H4 (cell line): Measurements from ENCODE around the gene FANCE. TPM values are rescaled to one million over a fixed set of nuclear protein-coding genes. Genes with fewer than 3 reads are reported as not detected.

ENCODE experiments used
- DNase-seq: peaks from one replicate; pipeline ENCODE4 v3.0.0-alpha.2; 2015; ENCODE audit warnings: low spot score
- total RNA-seq: library from RNA; depleted of rRNA; stranded (reverse); fragments of >200 nt; shearing (Covaris generic); gene quantifications from 2 replicates; pipeline ENCODE4 v1.2.3, GENCODE V29; 2014; rRNA removed

Gene FANCE, protein sequence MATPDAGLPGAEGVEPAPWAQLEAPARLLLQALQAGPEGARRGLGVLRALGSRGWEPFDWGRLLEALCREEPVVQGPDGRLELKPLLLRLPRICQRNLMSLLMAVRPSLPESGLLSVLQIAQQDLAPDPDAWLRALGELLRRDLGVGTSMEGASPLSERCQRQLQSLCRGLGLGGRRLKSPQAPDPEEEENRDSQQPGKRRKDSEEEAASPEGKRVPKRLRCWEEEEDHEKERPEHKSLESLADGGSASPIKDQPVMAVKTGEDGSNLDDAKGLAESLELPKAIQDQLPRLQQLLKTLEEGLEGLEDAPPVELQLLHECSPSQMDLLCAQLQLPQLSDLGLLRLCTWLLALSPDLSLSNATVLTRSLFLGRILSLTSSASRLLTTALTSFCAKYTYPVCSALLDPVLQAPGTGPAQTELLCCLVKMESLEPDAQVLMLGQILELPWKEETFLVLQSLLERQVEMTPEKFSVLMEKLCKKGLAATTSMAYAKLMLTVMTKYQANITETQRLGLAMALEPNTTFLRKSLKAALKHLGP
- 5.9 and 6.6 TPM in 2 replicates for total RNA-seq

DNA sequence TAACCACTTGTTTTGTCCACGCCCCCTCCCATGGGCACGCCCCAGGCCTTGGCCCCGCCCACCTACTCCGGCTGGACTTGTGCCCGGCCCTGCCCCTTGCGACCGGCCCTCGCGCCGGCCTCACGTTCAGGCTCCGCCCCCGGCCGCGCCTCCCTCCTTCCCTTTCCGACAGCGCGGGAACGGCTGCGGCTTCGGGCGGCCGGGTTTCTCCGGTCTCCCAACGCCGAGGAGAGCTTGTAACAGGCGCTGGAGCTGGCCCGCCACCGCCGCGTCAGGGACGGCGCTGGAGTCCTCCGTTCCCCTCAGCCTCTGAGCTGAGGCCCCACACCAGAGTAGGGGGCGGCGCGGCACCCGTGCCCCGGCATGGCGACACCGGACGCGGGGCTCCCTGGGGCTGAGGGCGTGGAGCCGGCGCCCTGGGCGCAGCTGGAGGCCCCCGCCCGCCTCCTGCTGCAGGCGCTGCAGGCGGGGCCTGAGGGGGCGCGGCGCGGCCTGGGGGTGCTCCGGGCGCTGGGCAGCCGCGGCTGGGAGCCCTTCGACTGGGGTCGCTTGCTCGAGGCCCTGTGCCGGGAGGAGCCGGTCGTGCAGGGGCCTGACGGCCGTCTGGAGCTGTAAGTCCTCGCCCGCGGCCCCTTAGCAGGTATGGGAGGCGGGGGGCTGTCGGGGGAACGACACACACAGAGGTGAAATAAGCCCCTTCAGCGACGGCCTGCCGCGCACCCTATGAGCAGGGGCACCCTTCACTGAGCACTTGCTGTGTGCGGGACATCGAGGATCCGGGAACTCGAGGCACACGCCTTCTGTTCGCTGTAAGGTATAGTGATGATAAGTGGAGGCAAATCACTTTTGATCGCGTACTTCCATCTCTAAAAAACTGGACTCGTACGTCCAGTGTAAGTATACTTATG is at the start of gene FANCE:
TSS of gene FANCE (plus strand) at position 156 of the 908 bp plus-strand sequence. CDS start at position 364, 208 bp downstream.
- DNase-seq: peak; percentile 76

DNA sequence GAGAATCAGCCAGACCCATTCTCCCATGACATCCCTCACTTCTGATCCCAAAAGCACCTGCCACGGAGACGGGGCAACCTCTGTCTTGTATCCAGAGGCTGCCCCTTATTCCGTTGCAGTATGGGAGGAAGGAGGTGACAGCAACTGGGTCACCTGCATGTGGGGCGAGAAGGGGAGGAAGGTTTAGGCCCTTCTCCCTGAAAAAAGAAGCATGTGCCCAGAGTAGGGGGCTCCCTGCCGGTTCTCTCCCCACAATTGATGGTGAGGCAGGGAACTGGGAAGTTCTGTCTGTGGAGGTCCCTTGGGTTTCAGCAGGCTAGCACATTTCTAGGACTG is 49.3 kb upstream of the FANCE start:
- no peak for DNase-seq

DNA sequence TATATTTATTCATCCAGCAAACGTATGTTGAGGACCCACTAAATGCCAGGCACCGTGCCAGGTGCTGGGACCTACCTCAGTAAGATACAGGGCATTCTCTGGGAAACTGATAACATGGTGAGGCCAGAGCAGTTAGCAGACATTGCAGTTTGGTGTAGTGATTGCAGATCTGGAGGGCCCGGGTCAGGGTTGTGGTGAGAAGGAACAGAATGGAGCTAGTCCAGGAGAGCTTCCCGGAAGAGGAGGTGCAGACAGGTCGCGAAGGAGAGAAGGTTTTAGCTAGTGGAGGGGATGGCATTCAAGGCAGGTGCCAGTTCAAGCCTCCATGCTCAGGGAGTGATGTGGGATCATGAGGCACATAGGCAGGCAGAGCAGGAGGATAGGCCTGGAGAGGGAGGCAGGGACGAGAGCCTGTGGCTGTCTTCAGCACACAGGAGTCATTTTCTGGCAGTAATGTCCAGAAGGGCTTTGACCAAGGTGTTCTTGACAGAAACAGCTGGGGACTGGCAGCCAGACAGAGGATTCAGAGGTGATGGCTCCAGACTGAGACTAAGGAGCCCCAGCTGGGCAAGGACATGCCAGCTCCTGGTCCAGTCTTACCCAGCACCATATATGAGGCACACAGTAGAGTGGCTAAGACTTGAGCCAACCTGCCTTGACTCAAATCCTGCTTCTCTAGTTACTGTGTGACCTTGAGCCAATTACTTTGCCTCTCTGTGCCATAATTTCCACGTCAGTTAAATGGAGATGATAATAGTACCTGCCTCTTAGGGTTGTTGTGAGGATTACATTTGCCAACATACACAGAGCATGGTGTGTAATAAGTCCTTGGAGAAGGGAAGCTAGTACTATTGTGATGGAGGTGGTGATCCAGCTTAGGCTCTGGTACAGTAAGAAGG is 48.3 kb upstream of the FANCE start:
- no peak for DNase-seq

DNA sequence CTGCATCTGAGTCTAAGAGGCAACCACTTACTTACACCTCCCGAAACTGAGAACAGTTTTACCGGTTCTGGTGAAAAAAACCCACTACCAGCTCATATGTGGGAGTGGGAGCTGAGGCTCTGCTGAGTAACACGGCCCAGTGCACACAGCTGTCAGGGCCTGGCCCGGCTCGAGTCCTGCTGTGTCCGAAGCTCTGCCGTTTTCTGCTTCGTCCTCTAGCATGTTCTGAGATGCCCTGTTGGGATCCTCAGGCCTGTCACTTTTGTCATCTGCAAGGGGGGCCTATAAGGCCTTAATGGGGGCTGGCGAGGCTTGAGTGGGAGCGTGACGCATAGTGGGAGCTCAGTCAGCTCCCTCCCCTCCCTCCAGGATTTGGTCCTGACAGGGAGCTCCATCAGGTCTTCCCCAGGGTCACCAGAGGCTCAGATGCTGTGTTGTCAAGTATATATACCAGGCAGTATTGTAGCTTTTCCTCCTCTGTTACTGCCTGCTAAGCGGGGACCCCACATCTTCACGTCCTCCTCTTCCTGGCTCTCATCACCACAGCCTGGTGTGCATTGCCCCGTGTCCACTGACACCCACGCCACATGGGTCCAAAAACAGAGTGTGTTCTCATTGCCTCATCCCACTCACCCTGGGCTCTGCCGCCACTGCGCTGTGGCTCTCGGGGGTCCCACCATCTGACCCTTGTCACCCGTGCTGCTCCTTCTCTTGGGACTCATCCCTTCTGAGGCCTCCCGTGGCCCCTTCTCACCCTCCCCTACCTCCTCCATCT is 45.2 kb upstream of the FANCE start:
- no peak for DNase-seq

DNA sequence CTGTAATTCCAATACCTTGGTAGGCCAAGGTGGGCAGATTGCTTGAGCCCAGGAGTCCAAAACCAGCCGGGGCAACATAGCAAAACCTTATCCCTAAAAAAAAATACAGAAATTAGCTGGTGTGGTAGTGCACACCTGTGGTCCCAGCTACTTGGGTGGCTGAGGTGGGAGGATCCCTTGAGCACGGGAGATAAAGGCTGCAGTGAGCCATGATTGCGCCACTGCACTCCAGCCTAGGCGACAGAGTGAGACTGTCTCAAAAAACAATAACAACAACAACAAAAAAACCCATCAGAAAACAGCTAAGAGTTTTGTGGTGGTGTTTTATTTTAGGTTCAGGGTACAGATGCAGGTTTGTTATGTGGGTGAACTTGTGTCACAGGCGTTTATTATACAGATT is 42.9 kb upstream of the FANCE start:
- no peak for DNase-seq

DNA sequence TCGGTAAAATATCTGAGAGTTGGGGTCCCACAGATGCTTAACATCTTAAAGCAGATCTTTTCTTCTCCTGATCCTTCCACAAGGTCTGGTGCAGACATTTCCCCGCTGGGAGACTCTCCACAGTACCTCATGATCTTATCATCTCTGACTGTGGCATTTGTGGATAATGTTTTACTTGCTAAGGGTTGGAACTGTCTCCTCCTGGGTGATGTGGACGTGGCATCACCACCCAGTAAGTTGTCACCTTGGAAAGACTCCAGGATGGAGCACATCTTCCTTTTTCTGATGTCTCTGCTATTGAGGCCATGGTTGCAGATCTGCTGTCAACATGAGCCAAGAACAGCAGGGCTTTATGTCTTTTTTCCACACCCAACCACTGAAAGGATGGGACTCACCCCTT is 42.0 kb upstream of the FANCE start:
- no peak for DNase-seq

DNA sequence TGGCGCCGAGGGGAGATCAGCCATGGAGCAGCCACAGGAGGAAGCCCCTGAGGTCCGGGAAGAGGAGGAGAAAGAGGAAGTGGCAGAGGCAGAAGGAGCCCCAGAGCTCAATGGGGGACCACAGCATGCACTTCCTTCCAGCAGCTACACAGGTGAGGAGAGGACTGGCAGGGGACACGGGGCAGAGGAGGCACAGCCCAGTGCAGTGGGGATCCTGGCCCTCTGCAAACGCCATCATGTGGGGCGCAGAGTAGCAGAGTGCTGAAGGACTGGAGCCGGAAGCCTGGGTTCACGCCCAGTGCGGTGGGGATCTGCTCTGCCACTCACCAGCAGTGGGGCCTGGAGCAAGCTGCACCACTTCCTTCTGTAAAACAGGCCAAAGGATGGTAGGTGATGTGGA is 41.1 kb upstream of the FANCE start:
- no peak for DNase-seq

DNA sequence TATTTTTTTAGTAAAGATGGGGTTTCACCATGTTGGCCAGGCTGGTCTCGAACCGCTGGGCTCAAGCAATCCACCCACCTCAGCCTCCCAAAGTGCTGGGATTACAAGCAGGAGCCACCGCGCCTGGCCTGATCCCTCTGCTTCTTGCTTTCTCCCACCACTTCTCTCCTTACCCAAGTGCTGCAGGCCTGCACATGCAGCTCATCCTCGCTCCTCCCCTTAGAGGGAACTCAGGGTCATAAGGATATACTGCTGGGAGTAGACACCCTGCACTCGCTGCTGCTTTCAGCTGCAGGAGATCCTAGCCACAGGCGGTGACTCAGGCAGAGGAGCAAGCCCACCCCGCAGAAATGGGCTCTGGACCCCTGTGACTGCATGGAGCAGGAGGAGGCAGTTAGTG is 40.0 kb upstream of the FANCE start:
- no peak for DNase-seq

DNA sequence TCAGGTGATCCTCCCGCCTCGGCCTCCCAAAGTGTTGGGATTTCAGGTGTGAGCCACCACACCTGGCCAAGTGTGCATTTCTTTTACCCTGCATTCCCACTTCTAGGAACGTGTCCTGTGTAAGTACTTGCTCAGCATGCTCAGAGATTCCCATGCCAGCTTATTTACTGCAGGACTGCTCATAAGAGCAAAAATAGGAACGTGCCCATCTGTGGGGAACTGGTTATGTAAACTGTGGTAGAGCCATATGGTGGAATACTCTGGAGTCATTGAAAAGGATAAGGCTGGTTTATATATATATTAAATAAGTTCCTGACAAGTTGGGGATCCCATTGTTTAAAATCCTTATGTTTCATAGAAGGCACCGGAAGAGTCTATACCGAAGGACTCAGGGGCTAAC is 38.2 kb upstream of the FANCE start:
- DNase-seq: no peak

DNA sequence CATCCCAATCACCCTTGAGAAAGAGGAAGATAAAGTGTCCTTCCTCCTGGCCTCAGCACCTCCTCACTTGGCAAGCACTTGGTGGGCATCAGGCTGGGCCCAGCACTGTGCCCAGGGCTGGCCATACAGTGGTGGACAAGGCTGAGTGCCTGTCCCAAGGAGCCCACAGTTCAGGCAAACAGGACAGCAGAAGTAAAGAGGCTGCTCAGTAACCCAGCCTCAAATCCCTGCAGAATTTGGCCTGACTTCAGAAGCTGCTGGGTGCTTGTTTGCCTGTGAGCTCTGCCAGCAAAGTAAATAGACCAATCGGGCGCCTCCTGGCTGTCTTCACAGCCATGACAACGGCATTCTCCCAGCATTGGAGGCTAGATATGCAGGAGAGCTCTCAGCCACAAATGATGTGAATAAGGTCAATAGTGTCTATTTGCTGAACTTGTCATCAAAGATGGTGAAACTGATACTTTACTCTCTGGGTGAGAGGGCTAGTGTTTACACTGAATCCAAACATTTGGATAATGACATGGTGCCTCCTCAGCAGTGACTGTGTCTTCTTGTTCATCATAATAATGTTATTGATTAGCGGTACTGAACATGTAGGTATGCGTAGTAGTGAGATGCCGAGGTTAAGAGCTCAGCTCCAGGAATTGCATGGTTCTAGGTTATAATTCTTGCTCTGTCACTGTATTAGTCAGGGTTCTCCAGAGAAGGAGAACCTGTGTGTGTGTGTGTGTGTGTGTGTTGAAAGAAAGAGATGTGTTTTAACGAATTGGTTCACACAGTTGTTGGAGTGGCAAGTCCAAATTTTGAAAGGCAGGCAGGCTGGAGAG is 36.9 kb upstream of the FANCE start:
- peak; percentile 58 for DNase-seq

DNA sequence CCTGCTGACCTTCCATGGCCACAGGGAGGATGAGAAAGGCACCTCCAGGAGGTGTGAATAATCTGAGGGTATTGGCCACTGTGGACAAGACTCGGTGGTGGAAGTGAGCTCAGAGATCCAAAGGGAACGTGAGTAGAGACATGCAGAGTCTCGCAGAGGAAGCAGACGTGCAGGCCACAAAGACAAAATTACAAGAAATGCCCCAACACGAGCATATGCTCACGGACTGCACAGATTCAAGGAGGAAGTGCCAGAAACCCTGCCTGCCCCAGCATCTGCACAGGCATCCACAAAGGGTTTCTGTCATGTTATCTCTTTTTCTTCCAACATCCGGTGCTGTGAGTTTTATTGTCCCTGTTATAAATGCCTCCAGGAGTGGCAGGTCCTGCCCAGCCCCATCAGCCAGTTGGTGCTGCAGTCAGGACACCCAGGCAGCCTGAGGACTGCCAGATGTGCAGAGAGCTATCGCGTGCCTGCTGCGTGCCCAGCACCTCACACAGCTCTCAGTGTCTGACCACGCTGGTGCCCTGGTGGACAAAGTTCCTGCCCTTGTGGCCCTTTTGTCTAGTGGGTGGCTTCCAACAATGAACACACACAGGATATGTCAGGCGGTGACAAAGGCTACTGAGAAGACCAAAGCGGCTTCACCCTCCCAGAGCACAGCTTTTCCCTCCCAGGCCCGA is 34.0 kb upstream of the FANCE start:
- no peak for DNase-seq

DNA sequence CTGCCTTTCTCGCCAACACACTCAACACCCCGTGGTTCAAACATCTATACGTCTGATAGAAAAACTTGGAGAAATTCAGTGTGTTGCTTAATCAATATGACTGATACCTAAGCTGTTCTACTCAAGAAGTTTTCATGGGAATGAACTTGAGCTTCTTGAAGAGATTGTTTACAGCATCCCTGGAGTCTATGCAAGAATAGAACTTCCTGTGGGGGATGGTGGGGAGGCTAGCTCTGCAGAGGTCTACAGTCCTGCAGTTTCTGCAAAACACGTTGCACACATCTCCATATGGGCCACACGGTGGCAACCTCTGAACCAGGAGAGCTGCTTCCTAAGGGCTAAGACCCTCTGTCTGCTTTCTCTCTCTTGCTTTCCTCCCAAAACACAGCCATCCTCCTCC is 32.7 kb upstream of the FANCE start:
- no peak for DNase-seq

DNA sequence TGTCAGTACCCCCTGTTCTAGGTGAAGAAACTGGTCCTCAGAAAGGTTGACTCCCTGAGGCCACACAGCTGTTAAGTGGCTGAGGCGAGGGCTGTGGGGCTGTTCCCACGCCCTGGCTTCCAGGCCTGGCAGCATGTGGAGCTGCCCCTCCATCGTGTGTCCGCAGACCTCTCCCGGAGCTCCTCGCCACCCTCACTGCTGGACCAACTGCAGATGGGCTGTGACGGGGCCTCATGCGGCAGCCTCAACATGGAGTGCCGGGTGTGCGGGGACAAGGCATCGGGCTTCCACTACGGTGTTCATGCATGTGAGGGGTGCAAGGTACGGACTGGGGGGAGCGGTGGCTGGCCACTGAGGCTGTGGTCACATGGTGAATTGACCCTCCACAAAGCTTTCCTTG is 32.2 kb upstream of the FANCE start:
- DNase-seq: no peak

DNA sequence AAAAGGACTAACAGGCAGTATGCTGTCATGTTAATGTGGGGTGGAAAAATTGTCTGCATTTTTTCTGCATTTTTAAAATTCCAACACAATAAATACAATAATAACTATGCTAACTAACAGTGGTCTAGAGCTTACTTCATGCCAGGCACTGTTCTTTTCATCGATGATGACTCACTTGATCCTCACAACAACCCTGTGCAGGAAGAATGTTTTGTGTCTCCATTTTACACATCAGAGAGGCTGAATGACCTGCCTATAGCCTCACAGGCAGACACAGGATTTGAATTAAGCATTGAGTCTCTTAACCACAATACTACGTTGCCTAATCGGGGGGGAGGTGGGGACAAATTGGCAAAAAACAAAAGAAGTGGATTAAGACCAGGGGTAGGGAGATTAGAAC is 26.9 kb upstream of the FANCE start:
- peak; percentile 30 for DNase-seq

DNA sequence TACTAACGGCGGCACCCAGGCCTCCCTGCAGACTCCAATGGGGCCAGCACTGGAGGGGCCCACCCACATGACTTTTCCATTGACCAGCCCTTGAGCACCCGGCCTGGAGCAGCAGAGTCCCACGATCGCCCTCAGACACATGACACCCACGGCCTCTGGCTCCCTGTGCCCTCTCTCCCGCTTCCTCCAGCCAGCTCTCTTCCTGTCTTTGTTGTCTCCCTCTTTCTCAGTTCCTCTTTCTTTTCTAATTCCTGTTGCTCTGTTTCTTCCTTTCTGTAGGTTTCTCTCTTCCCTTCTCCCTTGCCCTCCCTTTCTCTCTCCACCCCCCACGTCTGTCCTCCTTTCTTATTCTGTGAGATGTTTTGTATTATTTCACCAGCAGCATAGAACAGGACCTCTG is 26.1 kb upstream of the FANCE start:
- no peak for DNase-seq

DNA sequence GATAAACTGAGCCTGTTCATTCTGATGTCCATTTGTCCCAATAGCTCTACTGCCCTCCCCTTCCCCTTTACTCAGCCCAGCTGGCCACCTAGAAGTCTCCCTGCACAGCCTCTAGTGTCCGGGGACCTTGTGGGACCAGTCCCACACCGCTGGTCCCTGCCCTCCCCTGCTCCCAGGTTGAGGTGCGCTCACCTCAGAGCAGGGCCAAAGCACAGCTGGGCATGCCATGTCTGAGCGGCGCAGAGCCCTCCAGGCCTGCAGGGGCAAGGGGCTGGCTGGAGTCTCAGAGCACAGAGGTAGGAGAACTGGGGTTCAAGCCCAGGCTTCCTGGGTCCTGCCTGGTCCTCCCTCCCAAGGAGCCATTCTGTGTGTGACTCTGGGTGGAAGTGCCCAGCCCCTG is 24.7 kb upstream of the FANCE start:
- DNase-seq: no peak

DNA sequence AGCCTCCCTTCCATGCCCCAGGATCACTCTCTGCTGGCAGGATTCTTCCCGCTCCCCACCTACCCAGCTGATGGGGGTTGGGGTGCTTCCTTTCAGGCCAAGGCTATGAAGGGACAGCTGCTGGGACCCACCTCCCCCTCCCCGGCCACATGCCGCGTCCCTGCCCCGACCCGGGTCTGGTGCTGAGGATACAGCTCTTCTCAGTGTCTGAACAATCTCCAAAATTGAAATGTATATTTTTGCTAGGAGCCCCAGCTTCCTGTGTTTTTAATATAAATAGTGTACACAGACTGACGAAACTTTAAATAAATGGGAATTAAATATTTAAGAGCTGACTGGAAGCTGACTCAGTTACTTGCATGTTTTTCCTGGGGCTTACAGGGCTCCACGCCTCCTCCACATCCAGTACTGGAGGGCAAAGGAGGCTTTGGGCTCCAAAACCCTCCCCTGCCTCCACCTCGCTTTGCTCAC is 24.3 kb upstream of the FANCE start:
- DNase-seq: no peak

DNA sequence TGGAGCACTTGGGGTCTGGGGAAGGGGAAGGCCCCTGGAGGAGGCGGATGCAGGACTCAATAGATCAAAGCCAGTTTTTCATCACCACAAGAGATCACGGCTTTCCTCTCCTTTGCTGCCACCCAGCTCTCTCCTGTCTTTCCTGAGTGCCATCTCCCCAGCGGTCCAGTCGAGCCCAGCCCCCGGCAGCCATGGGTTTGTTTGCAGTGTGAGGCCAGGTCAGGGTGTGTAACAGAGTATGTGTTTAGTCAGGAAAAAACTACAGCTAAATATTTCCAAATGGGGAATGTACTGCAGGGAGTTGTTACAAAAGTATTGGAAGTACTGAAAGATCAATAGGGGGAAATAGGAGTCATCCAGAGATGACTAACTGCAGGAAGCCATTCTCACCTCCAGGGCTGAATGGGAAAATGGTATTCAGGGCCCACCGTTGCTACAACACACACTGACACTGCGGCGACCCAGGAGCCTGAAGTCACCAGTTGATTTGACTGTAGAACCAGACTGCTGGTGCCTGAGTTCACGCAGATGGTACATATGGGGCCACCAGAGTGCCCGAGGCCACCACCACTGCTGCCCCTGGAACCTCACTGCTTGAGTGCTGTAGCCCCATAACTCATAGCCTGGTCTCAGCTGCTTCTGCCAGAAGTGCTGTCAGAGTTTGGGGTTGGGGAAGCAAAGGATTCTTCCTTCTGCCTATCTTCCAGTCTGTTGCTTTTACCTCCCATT is 23.6 kb upstream of the FANCE start:
- no peak for DNase-seq

DNA sequence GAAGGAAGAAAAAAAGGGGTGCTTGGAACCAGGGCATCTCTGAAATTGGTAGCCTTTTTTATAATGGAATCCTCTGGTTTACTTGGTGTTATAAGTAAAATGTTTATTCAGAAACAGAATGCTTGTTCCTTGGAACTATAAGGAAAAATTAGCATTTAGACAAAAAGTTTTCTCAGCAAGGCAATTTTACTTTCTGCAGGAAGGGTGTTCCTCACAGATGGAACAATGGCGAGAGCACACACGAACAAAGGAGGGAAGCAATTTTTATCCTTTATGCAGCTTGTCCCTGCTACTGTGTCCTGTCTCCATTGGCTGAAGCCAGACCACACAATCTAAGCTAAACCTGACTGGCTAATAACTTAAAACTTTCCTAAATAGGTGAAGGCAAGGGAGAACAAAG is 22.7 kb upstream of the FANCE start:
- no peak for DNase-seq
